ENCODE measurements around the gene IRAK2. TPM values are rescaled to one million over a fixed set of nuclear protein-coding genes. Genes with fewer than 3 reads are reported as not detected.

Gene IRAK2
- total and polyA plus RNA-seq, 2 of the 8 experiments (the other 6 are each of a cell fraction or from before 2014, with no cell fraction given) = 1.5 TPM

DNA sequence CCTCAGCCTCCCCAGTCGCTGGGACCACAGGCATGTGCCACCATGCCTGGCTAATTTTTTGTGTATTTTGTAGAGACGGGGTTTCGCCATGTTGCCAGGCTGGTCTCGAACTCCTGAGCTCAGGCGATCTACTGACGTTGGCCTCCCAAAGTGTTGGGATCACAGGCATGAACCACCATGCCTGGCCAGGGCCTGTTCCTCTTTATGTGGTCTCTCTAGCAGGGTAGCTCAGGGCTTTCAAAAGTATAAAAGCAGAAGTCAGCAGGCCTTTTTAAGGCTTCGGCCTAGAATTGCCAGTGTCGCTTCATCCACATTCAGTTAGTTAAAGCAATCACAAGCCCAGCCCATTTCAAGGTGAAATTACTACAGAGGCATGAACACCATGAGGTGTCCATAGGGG is 15.5 kb upstream of the IRAK2 start:
- Histone ChIP-seq H2BK20ac (ENCODE audit: low read length) (no peak overlapping the region), H3K27ac (ENCODE audit: low read depth, low read length) (no peak overlapping the region), H4K8ac (ENCODE audit: extremely low read depth, insufficient read depth, low read length) (no peak overlapping the region), H2BK12ac (ENCODE audit: low read depth, low read length) (no peak overlapping the region), H3K79me2 (ENCODE audit: control insufficient read depth in 1 of 2, insufficient read depth in 2 of 2, low read length in 2 of 2) (peaks cover 0 to 27% of the 10 kb centered on the region in 2 experiments; a peak in 2 of 4 replicates), H2AFZ (ENCODE audit: low read length) (no peak overlapping the region), H3K36me3 (ENCODE audit: control insufficient read depth in 2 of 4, insufficient read depth in 4 of 4, low read length in 3 of 4) (peaks cover 13 to 39% (median 25%) of the 10 kb centered on the region in 4 experiments), H3K79me1 (ENCODE audit: low read depth, low read length) (no peaks in the 10 kb centered on the region; the same call in 1 of the 2 replicates), H3K56ac (replicated peaks; ENCODE audit: insufficient read length, low read depth, low read length) (no peak overlapping the region), H3K14ac (ENCODE audit: insufficient read length) (no peak overlapping the region), H4K5ac (ENCODE audit: insufficient read length, low read depth, low read length) (no peak overlapping the region), H3K9me3 (ENCODE audit: insufficient read depth in 2 of 2, low read depth in 1 of 2, low read length in 1 of 2) (no peaks in the 10 kb centered on the region), H3K4ac (replicated peaks; ENCODE audit: insufficient read length, low read depth, low read length) (no peak overlapping the region), H2BK120ac (replicated peaks; ENCODE audit: low read depth, low read length) (no peak overlapping the region), H2BK15ac (ENCODE audit: low read length) (no peak overlapping the region), H3K18ac (ENCODE audit: extremely low read depth, low read length) (no peak overlapping the region), H4K91ac (replicated peaks; ENCODE audit: insufficient read length, low read length) (no peak overlapping the region), H4K20me1 (replicated peaks in 1 of 2; ENCODE audit: control insufficient read depth in 1 of 2, insufficient read depth in 2 of 2, low read length in 2 of 2) (peaks cover 0 to 2% of the 10 kb centered on the region in 2 experiments), H3K27me3 (replicated peaks in 1 of 4; ENCODE audit: control insufficient read depth in 3 of 4, extremely low read depth in 1 of 4, insufficient read depth in 3 of 4, low read length in 3 of 4) (no peaks in the 10 kb centered on the region), H3K4me2 (ENCODE audit: insufficient read depth in 1 of 2, low read depth in 2 of 2, low read length in 2 of 2) (no peak overlapping the region), H3K4me3 (ENCODE audit: extremely low read depth in 1 of 4, insufficient read depth in 2 of 4, low read depth in 3 of 4, low read length in 4 of 4) (no peak overlapping the region), H2BK5ac (ENCODE audit: low read depth, low read length) (no peak overlapping the region), H3K23ac (ENCODE audit: insufficient read length) (no peak overlapping the region), H3K9ac (replicated peaks in 1 of 4; ENCODE audit: extremely low read depth in 1 of 4, low read depth in 3 of 4, low read length in 3 of 4) (no peak overlapping the region), H2AK5ac (ENCODE audit: low read depth, low read length) (no peak overlapping the region), H3K23me2 (ENCODE audit: low read depth, low read length) (no peaks in the 10 kb centered on the region), H3K4me1 (replicated peaks in 1 of 4; ENCODE audit: control insufficient read depth in 3 of 4, insufficient read depth in 4 of 4, low read length in 3 of 4) (no peaks in the 10 kb centered on the region)
- POLR2A ChIA-PET (ENCODE audit: partially characterized antibody) = interaction anchor here (0.9 to 1.1 kb wide), 3 partner anchors 10 to 119 kb away, joined by 3 read pairs; no protein-coding TSS in a partner anchor
- WGBS, 2 experiments (ENCODE audit: extremely low coverage in 1 of 2, insufficient coverage in 1 of 2, insufficient read length in 1 of 2, insufficient replicate concordance in 2 of 2, low coverage in 1 of 2, low lambda C conversion rate in 2 of 2, missing lambda C conversion rate in 1 of 2) = 97% methylated on average over 8 of the region's 8 CpGs; no CpG with 5 or more reads in 1 of the 2 experiments
- CTCF ChIA-PET (ENCODE audit: partially characterized antibody) = interaction anchor here (1.0 to 1.5 kb wide), 3 partner anchors 11 to 44 kb away, joined by 3 to 4 read pairs (median 3); partner anchors contain the start of gene IRAK2
- DNase-seq (ENCODE audit: low read depth in 1 of 2, low spot score in 2 of 2) (no peak), FAIRE-seq (no peak)
- TF ChIP-seq NRF1 (IDR thresholded peaks at IDR 0.05; ENCODE audit: low read depth, low read length) (no peak), POU5F1 (IDR thresholded peaks at IDR 0.05; ENCODE audit: low read depth, low read length) (no peak), GTF2F1 (IDR thresholded peaks at IDR 0.05; ENCODE audit: borderline replicate concordance, low read depth, low read length) (no peak)
- TF ChIP-seq, protein P1, sequence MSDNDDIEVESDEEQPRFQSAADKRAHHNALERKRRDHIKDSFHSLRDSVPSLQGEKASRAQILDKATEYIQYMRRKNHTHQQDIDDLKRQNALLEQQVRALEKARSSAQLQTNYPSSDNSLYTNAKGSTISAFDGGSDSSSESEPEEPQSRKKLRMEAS (IDR thresholded peaks at IDR 0.05) = no peak
- TF ChIP-seq, protein P2, sequence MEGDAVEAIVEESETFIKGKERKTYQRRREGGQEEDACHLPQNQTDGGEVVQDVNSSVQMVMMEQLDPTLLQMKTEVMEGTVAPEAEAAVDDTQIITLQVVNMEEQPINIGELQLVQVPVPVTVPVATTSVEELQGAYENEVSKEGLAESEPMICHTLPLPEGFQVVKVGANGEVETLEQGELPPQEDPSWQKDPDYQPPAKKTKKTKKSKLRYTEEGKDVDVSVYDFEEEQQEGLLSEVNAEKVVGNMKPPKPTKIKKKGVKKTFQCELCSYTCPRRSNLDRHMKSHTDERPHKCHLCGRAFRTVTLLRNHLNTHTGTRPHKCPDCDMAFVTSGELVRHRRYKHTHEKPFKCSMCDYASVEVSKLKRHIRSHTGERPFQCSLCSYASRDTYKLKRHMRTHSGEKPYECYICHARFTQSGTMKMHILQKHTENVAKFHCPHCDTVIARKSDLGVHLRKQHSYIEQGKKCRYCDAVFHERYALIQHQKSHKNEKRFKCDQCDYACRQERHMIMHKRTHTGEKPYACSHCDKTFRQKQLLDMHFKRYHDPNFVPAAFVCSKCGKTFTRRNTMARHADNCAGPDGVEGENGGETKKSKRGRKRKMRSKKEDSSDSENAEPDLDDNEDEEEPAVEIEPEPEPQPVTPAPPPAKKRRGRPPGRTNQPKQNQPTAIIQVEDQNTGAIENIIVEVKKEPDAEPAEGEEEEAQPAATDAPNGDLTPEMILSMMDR (IDR thresholded peaks at IDR 0.05; ENCODE audit: control extremely low read depth in 1 of 3, insufficient read depth in 1 of 3, low read depth in 1 of 3, low read length in 3 of 3) = no peak

Measured in H1 (cell line).